ENCODE results near the gene CMTM4.
A peak's percentile ranks its signal among the peaks of the same experiment; 100 is the strongest.

Gene CMTM4

DNA sequence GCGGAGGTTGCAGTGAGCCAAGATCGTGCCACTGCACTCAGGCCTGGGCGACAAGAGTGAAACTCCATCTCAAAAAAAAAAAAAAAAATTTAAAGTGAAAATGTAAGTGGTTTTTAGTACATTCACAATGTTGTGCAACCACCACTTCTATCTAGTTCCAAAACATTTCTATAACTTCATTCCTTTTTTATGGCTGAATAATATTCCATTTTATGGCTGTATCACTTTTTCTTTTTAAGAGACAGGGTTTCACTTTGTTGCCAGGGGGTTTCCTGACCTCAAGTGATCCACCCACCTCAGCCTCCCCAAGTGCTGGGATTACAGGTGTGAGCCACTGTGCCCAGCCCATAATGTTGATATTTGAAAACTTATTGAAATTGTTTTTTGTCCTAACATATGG, 103.7 kb downstream of the CMTM4 start:
- no peaks in the 10 kb centered on the region for H3K27me3 ChIP-seq (ENCODE audit: insufficient read depth, low read depth, severe bottlenecking)
- DNase-seq, result no peak
- no peaks in the 10 kb centered on the region for H3K36me3 ChIP-seq
- TF ChIP-seq, protein P1, sequence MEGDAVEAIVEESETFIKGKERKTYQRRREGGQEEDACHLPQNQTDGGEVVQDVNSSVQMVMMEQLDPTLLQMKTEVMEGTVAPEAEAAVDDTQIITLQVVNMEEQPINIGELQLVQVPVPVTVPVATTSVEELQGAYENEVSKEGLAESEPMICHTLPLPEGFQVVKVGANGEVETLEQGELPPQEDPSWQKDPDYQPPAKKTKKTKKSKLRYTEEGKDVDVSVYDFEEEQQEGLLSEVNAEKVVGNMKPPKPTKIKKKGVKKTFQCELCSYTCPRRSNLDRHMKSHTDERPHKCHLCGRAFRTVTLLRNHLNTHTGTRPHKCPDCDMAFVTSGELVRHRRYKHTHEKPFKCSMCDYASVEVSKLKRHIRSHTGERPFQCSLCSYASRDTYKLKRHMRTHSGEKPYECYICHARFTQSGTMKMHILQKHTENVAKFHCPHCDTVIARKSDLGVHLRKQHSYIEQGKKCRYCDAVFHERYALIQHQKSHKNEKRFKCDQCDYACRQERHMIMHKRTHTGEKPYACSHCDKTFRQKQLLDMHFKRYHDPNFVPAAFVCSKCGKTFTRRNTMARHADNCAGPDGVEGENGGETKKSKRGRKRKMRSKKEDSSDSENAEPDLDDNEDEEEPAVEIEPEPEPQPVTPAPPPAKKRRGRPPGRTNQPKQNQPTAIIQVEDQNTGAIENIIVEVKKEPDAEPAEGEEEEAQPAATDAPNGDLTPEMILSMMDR (IDR thresholded peaks at IDR 0.05; ENCODE audit: low read depth, low read length), result no peak
- no peak overlapping the region for H3K4me3 ChIP-seq (ENCODE audit: low read depth, low read length)
- H3K9me3 ChIP-seq (ENCODE audit: severe bottlenecking), result no peaks in the 10 kb centered on the region
- H3K27ac ChIP-seq, result no peak overlapping the region

DNA sequence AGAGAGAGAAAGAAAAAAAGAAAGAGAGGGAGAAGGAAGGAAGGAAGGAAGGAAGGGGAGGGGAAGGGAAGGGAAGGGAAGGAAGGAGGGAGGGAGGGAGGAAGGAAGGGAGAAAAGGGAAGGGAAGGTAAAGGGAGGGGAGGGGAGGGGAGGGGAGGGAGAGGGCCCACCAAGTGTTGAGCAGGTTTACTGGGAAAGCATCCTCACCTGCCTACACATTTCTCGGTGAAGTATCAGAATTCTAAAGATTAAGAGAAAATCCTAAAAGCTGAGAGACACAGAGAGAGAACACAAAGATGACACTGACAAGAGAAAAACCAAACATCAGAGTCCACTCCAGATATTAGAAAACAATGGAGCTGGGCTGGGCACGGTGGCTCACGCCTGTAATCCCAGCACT, 104.3 kb downstream of the CMTM4 start:
- Histone ChIP-seq H3K4me3 (ENCODE audit: low read depth, low read length) (no peak overlapping the region), H3K9me3 (ENCODE audit: severe bottlenecking) (no peaks in the 10 kb centered on the region), H3K27me3 (ENCODE audit: insufficient read depth, low read depth, severe bottlenecking) (no peaks in the 10 kb centered on the region), H3K27ac (no peak overlapping the region), H3K36me3 (no peaks in the 10 kb centered on the region)
- DNase-seq, result no peak
- TF ChIP-seq, protein P1 (IDR thresholded peaks at IDR 0.05; ENCODE audit: low read depth, low read length), result no peak

DNA sequence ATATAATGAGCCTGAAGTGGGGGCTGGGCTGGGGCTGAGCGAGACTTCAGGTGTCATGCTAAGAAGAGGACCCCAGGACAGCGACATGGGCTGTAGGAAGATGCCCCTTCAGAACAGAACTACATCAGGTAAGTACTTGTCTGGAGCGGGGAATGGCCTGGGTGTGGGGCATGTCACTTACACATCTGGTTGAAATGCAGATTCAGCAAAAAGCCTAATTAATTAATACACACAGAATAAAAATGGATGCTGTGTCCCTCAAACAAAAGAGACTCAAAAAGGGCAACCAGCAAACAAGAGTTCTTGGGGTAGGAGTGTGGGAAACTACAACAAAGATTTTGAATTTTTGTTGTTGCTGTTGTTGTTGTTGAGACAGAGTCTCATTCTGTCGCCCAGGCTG, 105.5 kb downstream of the CMTM4 start:
- TF ChIP-seq, protein P1 (IDR thresholded peaks at IDR 0.05; ENCODE audit: low read depth, low read length), result no peak
- no peak overlapping the region for H3K27ac ChIP-seq
- H3K36me3 ChIP-seq, result no peaks in the 10 kb centered on the region
- H3K27me3 ChIP-seq (ENCODE audit: insufficient read depth, low read depth, severe bottlenecking), result no peaks in the 10 kb centered on the region
- H3K4me3 ChIP-seq (ENCODE audit: low read depth, low read length), result no peak overlapping the region
- DNase-seq, result no peak
- no peaks in the 10 kb centered on the region for H3K9me3 ChIP-seq (ENCODE audit: severe bottlenecking)

DNA sequence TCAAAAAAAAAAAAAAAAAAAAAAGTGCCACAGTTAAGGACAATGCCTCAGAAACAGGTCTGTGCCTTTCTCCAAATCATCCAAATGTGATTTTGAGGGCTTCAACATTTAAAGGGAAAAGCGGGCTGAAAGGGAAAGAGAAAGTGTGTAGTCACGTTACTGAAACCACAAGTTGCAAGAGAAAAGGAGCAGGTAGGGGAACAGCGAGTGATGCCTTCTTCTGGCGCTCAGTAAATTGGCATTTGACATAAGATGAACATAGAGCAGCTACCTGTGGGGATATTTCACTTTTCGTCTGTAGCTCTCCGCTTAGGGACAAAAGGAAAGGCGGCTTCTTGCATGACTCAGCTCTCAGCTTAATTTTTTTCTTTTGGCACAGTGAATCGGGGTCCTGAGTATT, 106.2 kb downstream of the CMTM4 start:
- H3K36me3 ChIP-seq, result no peaks in the 10 kb centered on the region
- DNase-seq, result no peak
- no peaks in the 10 kb centered on the region for H3K9me3 ChIP-seq (ENCODE audit: severe bottlenecking)
- H3K27ac ChIP-seq, result no peak overlapping the region
- TF ChIP-seq, protein P1 (IDR thresholded peaks at IDR 0.05; ENCODE audit: low read depth, low read length), result no peak
- H3K4me3 ChIP-seq (ENCODE audit: low read depth, low read length), result no peak overlapping the region
- no peaks in the 10 kb centered on the region for H3K27me3 ChIP-seq (ENCODE audit: insufficient read depth, low read depth, severe bottlenecking)

DNA sequence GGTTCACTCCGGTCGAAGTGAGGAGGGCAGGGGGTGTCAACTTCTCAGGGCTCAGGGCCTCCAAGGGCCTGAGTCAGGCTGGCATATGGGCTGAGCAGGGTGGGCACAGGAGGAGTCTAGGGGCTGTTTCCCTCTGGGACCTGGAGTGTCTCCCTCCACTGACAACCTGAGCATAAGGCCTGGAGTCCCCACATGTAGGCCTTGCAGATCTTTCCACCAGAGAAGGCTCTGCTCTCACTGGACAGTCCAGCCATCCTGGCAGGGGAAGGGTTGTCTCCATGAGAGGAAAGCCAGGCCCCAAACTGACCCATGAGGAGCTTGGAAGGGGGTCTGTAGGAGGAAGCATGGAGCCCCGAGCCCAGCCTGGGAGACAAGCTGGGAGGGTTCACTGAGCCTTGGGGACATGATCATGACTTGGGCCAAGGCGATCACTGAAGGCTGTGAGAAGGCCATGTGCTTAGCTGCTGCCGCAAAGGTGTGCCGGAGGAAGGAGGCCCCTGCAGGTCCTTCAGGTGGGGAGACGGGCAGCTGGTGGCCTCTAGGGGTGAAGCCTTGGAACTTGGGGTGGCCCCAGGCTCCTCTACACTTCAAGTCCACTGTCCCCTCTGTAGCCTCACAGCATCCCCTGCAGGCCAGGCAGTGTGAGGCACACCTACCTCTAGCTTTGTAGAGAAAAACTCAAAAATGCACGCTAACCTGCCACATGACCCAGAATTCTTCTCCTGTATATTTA, 107.4 kb downstream of the CMTM4 start:
- Histone ChIP-seq H3K36me3 (no peaks in the 10 kb centered on the region), H3K27me3 (ENCODE audit: insufficient read depth, low read depth, severe bottlenecking) (no peaks in the 10 kb centered on the region), H3K4me3 (ENCODE audit: low read depth, low read length) (no peak overlapping the region), H3K9me3 (ENCODE audit: severe bottlenecking) (no peaks in the 10 kb centered on the region), H3K27ac (no peak overlapping the region)
- DNase-seq, result peak; percentile 50
- TF ChIP-seq, protein P1 (IDR thresholded peaks at IDR 0.05; ENCODE audit: low read depth, low read length), result peak; percentile 83
